Measurements from ENCODE around the gene NTRK3. TPM values are rescaled to one million over a fixed set of nuclear protein-coding genes. Genes with fewer than 3 reads are reported as not detected.

Gene NTRK3
- total RNA-seq (1 to 10 TPM in 1 of 2 donors, under 1 TPM in 1; 0.33 to 2.9 TPM), polyA plus RNA-seq (under 1 TPM; 0.21 to 0.31 TPM)

- Histone ChIP-seq H3K27me3 (ENCODE audit: control insufficient read depth in 4 of 4, insufficient read depth in 4 of 4, low read length in 3 of 4) (peaks cover 0 to 21% (median 3%) of the 10 kb centered on the region in 4 donors), H3K4me3 (ENCODE audit: low read depth in 1 of 3, low read length in 3 of 3) (peak within 1 kb of the TSS in 1 of 3 donors; percentile 17), H3K9me3 (ENCODE audit: control insufficient read depth in 4 of 4, low read length in 3 of 4) (no peaks in the 10 kb centered on the region), H3K9ac (ENCODE audit: low read depth in 1 of 2, low read length in 2 of 2) (no peak within 1 kb of the TSS), H3K4me1 (ENCODE audit: control insufficient read depth in 4 of 4, insufficient read depth in 4 of 4, low read length in 3 of 4) (peaks cover 0 to 20% (median 5%) of the 10 kb centered on the region in 4 donors), H3K27ac (ENCODE audit: low read depth in 1 of 2, low read length in 2 of 2) (no peak within 1 kb of the TSS), H3K36me3 (ENCODE audit: control insufficient read depth in 4 of 4, insufficient read depth in 3 of 4, low read depth in 1 of 4, low read length in 3 of 4) (no peaks in the 10 kb centered on the region)
- WGBS = 2% methylated on average over 95 of the region's 95 CpGs
- no peak for DNase-seq (ENCODE audit: low spot score)
- no peak for TF ChIP-seq GABPA (IDR thresholded peaks at IDR 0.05 in 1 of 2, conservative IDR thresholded peaks at IDR 0.05 in 1 of 2)
- no peak for TF ChIP-seq HNF4A (conservative IDR thresholded peaks at IDR 0.05)
- TF ChIP-seq CTCF (IDR thresholded peaks at IDR 0.05; ENCODE audit: low read depth, low read length, missing input control) = no peak
- no peak for TF ChIP-seq HNF4G (IDR thresholded peaks at IDR 0.05)
- no peak for TF ChIP-seq YY1 (IDR thresholded peaks at IDR 0.05)
- TF ChIP-seq RAD21 (IDR thresholded peaks at IDR 0.05) = no peak
- no peak for TF ChIP-seq ZBTB33 (IDR thresholded peaks at IDR 0.05)
- no peak for TF ChIP-seq FOXA1 (IDR thresholded peaks at IDR 0.05)
- no peak for TF ChIP-seq TAF1 (conservative IDR thresholded peaks at IDR 0.05)
- no peak for TF ChIP-seq REST (IDR thresholded peaks at IDR 0.05)
- TF ChIP-seq FOXA2 (IDR thresholded peaks at IDR 0.05) = no peak
- no peak for TF ChIP-seq MAX (IDR thresholded peaks at IDR 0.05)
These were observed at the start of gene NTRK3 for GRCh38 chr15:88256279-88257230. Gene NTRK3, minus strand, starts transcription at chr15:88256739. Its CDS starts 586 bp downstream, at chr15:88256153.

- Histone ChIP-seq H3K4me3 (ENCODE audit: low read depth in 1 of 3, low read length in 3 of 3) (no peak overlapping the region), H3K9ac (ENCODE audit: low read depth in 1 of 2, low read length in 2 of 2) (no peak overlapping the region), H3K4me1 (ENCODE audit: control insufficient read depth in 4 of 4, insufficient read depth in 4 of 4, low read length in 3 of 4) (no peaks in the 10 kb centered on the region), H3K27me3 (ENCODE audit: control insufficient read depth in 4 of 4, insufficient read depth in 4 of 4, low read length in 3 of 4) (peaks cover 0 to 12% (median 1%) of the 10 kb centered on the region in 4 donors), H3K27ac (ENCODE audit: low read depth in 1 of 2, low read length in 2 of 2) (no peak overlapping the region), H3K9me3 (ENCODE audit: control insufficient read depth in 4 of 4, low read length in 3 of 4) (no peaks in the 10 kb centered on the region), H3K36me3 (ENCODE audit: control insufficient read depth in 4 of 4, insufficient read depth in 3 of 4, low read depth in 1 of 4, low read length in 3 of 4) (no peaks in the 10 kb centered on the region)
- DNase-seq (ENCODE audit: low spot score) = no peak
- TF ChIP-seq CTCF (IDR thresholded peaks at IDR 0.05; ENCODE audit: low read depth, low read length, missing input control) (no peak), RXRA (IDR thresholded peaks at IDR 0.05) (no peak), FOXA1 (IDR thresholded peaks at IDR 0.05) (no peak), ATF3 (IDR thresholded peaks at IDR 0.05) (no peak), TAF1 (conservative IDR thresholded peaks at IDR 0.05) (no peak), NR2F2 (IDR thresholded peaks at IDR 0.05) (no peak), ZBTB33 (IDR thresholded peaks at IDR 0.05) (no peak)
These were observed 46.9 kb upstream of the NTRK3 start for GRCh38 chr15:88303395-88303794.
